NOMO-1 treated with dmso at 0.1 percent for 144 hours (cell line): ENCODE measurements around the gene NUMBL.
"Not testable (repeated sequence)": the region's sequence is repeated elsewhere in the genome, so short reads cannot be mapped to it uniquely, and the experiment has no call there.

ENCODE experiments used
- DNase-seq: peaks from one replicate; lab custom pipeline; 2025; ENCODE audit not compliant: unreplicated experiment; lab: John Stamatoyannopoulos, UW

The NUMBL gene

DNA sequence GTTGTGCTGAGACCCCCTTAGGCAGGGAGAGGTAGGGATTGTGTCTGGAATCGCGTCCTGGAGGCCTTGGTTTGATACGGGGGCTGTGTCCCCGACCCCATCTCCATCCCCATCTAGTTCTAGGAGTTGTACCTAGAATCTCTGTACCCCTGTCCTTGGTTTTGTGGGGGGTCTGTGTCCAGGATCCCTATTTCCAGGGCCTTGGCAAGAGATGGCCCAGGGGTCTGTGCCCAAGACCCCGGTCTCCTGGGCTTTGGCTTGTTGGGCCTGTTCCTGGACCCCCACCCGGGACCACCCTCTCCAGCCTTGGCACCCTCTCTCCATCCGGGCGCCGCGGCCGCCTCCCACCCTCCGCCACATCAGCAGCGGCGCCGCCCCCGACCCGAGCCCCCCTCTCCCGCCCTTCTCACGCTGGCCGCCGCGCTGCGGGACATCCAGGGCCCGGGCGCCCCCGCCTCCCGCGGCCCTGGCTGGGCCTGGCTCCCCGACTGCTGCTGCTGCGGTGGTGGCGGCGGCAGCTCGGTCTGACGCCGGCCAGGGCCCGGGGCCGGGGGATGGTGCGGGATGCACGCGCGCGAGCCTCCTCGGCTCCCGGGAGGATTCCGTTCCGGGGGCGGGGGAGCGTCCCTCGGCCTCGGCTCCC, at the start of gene NUMBL:
NUMBL (minus strand) TSS at position 602 of the 643 bp plus-strand sequence; CDS start at position 434, 168 bp downstream.
- no peak for DNase-seq

DNA sequence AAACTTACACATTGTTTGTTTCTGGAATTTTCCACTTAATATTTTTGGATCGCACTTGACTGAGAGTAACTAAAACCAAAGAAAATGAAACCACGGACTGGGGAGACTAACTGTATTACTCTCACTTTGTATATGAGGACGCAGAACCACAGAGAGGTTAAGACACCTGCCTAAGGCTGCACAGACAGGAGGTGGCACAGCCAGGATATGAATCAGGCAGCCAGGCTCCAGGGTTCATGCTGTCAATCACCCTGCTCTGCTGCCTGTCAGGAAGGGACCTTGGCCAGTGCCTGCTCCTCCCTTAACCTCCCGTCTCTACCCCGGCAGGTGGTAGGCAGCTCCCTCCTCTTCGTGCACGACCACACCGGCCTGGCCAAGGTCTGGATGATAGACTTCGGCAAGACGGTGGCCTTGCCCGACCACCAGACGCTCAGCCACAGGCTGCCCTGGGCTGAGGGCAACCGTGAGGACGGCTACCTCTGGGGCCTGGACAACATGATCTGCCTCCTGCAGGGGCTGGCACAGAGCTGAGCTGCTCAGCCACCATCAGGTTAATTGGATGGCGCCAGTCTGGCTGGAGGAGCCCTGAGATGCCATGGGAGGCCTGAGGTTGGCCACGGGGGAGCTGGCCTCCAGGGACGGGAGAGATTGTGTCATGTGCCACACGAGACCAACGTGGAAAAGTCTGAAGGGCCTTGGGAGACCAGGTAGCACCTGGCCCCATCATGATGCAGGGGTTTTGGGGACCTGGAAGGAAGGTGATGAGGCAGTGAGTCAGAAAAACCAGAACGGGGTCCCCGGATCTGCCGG, 48.8 kb upstream of the NUMBL start:
- DNase-seq, result no peak

DNA sequence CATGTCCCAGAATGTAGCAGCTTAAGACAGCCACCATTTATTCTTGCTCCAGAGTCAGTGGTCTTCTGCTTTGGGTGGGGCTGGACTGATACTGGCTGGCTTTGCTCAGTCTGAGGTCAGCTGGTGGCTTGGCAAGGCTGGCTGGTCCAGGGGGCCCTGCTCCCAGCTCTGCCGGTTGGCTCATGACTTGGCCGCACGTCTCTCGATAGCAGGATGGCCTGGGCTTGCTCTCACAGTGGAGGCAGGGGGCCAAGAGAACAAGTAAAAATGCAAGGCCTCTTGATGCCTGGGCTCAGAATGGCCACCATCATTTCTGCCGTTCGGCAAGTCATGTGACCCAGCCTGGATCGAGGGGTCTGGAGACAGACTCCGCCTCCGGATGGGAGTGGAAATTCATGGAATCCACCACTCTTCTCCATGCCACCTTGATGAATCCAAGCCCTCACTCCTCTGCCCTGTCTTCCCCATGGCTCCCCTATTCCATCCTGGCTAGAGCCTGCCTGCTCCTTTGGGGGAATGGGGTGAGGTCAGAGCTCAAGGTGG, 46.7 kb upstream of the NUMBL start:
- DNase-seq, result no peak

DNA sequence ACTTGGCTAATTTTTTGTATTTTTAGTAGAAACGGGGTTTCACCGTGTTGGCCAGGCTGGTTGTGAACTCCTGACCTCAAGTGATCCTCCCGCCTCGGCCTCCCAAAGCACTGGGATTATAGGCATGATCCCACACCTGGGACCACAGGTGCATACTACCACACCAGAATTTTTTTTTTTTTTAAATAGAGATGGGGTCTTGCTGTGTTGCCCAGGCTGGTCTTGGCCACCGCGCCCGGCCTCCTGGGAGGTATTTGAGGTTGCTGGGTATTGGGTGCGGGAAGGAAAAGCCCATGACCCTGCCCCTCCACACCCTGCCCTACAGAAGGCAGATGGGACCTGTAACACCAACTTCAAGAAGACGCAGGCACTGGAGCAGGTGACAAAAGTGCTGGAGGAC, 46.2 kb upstream of the NUMBL start:
- no peak for DNase-seq

DNA sequence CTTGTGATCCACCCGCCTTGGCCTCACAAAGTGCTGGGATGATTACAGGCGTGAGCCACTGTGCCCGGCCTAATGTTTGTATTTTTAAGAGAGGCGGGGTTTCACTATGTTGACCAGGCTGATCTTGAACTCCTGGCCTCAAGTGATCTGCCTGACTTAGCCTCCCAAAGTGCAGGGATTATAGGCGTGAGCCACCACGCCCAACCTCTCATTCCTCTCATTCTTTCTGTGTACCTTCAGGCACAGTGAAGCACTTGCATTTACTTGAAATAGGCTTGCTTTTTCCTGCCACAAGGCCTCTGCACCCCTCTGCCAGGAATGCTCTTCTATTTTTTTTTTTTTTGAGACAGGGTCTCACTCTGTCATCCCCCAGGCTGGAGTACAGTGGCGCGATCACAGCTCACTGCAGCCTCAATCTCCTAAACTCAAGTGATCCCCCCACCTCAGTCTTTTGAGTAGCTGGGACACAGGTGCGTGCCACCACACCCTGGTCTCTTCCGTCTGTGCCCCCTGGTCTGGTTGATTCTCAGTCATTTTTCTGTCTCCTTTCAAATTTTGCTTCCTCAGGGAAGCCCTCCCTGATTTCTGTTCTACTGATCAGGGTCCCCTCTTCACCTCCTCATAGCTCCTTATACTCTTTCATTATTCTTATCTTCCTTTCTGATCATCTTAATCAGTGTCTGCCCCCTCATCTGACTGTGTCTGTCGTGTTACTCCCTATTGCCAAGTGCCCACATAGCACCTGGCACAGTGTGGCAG, 44.7 kb upstream of the NUMBL start:
- DNase-seq, result no peak

DNA sequence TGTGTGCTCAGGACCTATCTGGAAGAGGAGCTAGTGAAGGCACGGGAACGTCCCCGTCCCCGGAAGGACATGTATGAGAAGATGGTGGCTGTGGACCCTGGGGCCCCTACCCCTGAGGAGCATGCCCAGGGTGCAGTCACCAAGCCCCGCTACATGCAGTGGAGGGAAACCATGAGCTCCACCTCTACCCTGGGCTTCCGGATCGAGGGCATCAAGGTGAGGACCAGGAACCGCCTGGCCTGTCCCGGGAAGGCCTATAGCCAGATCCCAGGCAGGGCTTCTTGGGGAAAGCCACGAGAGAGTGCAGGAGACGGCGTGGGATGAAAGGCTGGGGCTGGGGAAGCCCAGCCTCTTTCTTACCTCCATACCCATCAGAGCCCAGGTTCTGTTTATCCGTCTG, 42.7 kb upstream of the NUMBL start:
- no peak for DNase-seq

DNA sequence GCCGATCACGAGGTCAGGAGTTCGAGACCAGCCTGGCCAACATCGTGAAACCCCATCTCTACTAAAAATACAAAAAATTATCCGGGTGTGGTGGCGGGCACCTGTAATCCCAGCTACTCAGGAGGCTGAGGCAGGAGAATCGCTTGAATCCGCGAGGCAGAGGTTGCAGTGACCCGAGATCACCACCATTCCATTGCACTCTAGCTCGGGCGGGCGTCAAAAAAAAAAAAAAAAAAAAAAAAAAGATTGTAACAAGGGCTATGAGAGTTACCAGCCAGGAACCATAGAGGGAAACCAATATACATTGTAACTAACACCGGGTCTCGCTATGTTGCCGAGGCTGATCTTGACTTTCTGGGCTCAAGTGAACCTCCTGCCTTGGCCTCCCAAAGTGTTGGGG, 41.9 kb upstream of the NUMBL start:
- not testable (repeated sequence) for DNase-seq

DNA sequence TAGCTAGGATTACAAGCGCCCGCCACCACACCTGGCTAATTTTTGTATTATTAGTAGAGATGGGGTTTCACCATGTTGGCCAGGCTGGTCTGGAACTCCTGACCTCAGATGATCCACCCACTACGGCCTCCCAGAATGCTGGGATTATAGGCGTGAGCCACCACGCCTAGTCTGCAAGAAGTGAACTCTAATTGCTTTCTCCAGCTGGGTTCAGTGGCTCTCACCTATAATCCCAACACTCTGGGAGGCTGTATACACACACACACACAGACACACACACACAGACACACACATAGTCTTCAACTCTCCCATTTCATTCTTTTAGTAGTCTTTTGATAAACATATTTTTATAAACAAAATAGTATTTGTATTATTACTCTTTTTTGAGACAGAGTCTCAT, 39.6 kb upstream of the NUMBL start:
- DNase-seq, result not testable (repeated sequence)

DNA sequence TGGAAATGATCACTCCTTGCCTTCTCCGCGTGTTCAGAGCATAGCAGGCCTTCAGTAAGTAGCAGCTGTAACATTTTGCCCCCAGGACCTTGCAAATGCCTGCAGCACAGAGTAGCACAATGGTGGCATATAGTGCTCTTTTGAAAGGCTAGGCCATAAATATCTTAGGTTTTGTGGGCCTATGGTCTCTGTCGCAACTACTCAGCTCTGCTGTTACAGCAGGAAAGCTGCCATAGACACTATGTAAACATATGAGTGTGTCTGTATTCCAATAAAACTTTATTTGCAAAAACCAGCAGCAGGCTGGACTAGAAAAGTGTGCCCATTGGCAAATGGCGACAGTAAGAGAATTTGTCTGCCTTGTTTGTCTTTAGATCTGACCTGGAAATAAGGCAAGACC, 35.8 kb upstream of the NUMBL start:
- DNase-seq, result no peak

DNA sequence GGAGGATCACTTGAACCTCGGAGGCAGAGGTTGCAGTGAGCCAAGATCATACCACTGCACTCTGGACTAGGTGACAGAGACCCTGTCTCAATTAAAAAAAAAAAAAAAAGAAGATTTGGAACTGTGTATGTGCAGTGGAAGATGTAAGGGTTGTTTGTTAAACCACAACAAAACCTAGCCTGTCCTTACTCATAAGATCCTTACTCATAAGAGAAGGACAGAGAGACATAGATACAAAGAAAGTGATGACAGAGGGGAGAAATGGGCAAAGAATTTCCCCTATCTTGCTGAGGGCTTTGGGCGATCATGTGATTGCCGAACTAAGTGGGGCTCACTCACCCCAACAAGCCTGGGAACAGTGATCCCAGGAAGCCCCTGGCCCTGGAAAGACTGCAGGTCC, 34.4 kb upstream of the NUMBL start:
- DNase-seq, result no peak

DNA sequence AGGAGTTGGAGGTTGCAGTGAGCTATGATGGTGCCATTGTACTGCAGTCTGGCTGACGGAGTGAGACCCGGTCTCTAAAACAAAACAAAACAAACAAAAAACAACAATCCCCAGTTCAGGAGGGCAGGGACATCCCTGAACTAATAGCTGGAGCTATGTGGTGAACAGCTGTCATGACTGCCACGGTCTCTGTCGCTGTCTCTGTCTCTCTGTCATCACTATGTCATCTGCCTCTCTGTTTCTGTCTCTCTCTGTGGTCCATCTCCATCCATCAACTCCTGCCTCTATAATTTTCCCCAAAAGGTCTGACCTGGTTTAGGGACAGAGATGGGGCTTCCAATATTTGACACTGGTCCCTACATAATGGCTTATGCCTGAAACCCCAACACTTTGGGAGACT, 33.9 kb upstream of the NUMBL start:
- no peak for DNase-seq

DNA sequence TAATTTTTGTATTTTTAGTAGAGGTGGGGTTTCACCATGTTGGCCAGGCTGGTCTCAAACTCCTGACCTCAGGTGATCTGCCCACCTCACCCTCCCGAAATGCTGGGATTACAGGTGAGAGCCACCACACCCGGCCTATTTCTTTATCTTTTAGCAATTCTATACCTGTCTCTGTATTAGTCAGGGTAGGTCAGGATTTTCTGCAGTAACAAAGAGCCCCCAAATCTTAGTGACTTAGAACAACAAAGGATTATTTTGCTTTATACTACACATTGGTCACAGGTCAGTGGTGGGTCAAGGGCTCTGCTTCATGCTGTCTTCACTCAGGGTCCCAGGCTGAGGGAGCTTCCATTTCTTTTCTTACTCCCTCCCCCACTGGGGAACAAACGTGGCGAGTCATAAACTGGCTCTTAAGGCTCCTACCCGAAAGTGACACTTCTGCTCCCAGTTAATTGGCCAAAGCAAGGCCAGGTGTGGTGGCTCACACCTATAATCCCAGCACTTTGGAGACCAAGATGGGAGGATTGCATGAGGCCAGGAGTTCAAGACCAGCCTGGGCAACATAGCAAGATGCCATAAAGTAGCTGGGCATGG, 33.3 kb upstream of the NUMBL start:
- DNase-seq, result no peak

DNA sequence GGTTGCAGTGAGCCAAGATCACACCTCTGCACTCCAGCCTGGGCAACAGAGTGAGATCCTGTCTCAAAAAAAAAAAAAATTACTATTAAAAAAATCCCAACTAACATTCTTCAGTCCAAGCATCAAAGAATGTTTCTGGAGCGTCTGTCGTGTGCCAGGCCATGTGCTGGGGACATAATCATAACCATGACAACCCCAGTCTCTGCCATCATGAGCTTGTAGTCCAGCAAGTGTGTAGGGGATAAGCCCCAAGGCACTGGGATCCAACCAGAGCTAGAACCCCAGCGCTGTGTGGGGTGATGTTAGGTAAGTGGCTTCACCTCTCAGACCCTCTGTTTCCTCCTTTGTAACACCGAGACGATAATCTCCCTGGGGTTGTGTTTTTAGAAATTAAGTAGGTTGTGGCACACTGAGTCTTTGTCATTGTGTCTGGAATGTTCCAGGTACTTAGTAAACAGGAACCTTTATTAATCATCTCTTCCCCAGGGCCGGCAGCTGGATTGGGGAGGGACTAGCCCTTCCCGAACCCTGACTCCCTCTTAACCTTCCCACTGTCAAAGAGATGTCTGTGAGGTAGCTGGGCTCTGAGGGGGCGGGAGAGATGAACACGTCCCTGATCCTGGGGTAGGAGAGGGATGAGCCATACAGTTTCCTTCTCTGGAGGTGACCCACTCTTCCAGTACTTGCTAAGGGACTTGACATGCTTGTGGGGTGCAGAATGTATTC, 31.6 kb upstream of the NUMBL start:
- DNase-seq, result no peak

DNA sequence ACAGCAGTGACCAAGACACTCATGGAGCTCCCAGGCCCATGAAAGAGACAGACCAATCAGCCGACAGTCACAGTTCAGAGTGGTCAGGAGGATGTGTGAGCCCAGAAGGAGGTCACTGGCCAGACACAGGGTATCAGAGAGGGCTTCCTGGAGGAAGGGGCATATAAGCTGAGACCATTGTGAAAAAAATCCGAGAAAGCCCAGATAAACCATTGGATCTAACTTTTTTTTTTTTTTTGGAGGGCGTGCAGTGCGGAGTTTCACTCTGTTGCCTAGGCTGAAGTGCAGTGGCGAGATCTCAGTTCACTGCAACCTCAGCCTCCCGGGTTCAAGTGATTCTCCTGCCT, 30.7 kb upstream of the NUMBL start:
- DNase-seq, result no peak

DNA sequence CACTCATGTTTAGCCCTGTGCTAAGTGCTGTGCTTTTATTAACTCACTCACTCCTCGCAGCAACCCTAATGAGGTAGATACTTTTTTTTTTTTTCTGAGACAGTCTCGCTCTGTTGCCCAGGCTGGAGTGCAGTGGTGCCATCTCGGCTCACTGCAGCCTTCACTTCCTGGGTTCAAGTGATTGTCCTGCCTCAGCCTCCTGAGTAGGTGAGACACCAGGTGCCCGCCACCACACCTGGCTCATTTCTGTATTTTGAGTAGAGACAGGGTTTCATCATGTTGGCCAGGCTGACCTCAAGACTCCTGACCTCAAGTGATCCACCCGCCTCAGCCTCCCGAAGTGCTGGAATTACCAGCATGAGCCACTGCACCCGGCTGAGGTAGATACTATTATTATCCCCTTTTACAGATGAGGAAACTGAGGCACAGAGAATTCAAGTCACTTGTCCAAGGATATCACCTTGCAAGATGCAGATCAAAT, 29.0 kb upstream of the NUMBL start:
- no peak for DNase-seq

DNA sequence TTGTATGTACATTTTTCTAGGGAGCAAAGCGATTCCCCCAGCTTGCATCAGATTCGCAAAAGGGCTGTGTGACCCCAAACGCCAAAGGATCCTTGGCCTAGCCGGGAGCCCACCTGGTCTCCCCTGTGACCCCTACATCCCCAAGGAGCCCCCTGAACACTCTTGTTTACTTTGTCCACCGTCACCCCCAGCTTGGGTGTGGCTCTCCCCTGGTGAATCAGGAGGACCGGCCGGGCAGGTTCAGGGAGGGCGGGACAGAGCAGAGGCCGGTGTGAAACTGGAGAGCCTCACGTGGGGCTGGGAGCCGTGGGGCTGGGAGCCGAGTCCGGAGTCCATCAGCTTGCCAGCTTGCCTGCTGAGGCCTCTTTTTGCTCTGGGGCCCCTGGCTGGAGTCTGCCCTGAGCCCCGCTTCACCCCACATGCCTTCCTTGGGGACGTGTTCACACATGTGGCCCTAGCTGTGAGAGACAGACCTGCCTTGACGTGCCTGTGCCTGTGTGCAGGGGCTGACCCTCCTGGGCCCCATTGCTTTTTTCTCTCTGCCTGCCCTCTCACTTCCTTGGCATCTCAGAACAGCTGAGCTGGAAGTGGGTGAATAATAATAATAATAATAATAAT, 28.4 kb upstream of the NUMBL start:
- no peak for DNase-seq

DNA sequence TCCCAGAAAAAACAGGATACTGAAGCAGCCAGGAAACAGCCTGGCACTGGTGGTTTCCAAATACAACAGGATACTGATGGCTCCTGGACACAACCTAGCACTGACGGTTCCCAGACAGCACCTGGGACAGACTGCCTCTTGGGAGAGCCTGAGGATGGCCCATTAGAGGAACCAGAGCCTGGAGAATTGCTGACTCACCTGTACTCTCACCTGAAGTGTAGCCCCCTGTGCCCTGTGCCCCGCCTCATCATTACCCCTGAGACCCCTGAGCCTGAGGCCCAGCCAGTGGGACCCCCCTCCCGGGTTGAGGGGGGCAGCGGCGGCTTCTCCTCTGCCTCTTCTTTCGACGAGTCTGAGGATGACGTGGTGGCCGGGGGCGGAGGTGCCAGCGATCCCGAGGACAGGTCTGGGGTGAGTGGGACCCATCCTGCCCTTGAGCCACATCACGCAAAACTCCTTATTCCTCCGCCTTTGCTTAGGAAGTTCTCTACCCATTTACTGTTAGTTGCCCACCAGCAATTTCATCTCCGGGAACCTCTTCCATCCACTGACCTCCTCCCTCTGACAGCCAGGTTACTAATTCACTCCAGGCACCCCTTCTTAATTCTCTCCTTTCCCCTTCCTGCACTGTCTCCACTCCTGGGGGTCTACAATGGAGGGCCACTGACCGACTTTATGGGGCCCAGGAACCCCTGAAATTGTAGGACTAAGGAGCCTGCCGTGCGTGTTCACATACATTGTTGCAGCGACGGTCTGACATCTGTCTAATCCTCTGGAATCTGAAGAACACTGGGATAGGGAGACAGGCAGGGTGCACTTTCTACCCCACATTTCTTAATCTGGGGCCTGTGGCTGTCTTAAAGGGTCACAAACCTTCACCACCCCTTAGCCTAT, 27.7 kb upstream of the NUMBL start:
- DNase-seq, result no peak

DNA sequence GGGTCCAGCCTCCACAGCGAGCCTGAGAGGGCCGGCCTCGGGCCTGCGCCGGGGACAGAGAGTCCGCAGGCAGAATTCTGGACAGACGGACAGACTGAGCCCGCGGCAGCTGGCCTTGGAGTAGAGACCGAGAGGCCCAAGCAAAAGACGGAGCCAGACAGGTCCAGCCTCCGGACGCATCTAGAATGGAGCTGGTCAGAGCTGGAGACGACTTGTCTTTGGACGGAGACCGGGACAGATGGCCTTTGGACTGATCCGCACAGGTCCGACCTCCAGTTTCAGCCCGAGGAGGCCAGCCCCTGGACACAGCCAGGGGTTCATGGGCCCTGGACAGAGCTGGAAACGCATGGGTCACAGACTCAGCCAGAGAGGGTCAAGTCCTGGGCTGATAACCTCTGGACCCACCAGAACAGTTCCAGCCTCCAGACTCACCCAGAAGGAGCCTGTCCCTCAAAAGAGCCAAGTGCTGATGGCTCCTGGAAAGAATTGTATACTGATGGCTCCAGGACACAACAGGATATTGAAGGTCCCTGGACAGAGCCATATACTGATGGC, 27.0 kb upstream of the NUMBL start:
- DNase-seq, result no peak
